Activated CD4-positive, alpha-beta T cell treated with anti-CD3 and anti-CD28 coated beads for 1 hour (primary cell): ENCODE results near the gene MAP1B.

Source experiments
- DNase-seq: peaks from one replicate; pipeline ENCODE4 v3.0.0-alpha.2; 2020

Gene MAP1B

DNA sequence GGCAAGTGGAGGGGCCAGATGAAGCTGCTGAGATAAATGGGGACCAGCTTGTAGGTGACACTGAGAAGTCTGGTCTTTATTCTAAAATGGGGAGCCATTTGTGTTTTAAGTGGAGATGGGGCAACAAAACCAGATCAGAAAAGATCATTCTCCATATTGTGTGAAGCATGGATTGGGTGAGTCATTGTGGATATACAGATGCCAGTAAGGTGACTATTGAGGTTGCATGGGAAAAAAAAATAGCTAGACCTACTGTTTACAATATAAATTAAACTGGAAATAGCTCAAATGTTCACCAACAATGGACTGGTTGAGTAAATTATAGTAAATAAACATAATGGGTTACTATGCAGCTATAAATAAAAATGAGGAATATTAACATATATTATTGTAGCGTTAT lies 5.4 kb upstream of the MAP1B start:
- no peak for DNase-seq

DNA sequence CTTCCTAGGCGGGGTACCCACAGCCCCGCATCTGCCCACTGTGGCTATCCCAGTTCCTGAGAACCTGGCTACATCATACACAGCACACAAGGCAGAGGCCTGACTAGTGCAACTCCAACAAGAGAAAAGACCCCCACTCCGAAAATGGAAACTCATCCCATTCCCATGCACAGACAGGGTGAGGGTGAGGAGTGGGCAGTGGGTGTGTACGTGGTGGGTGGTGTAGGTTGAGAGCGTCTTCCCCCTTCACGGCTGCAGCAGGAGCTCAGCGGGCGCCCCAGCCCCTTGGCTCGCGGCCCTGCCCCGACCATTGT lies 501 bp upstream of the MAP1B start:
- DNase-seq: no peak

DNA sequence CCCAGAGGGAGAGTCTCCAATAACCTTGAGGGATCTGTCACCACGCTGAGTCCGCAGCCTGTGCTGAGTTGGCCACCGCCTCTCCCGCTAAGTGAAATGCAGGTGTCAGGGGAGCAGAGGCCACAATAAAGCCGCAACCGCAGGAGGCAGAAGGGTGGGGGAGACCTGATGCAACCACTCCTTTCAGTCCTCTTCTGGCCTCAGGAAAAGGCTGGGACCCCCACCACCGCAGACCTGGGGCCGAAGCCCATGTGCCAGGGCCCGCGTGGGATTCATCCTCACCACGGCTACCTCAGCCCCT lies 576 bp downstream of the MAP1B start:
- DNase-seq: no peak

DNA sequence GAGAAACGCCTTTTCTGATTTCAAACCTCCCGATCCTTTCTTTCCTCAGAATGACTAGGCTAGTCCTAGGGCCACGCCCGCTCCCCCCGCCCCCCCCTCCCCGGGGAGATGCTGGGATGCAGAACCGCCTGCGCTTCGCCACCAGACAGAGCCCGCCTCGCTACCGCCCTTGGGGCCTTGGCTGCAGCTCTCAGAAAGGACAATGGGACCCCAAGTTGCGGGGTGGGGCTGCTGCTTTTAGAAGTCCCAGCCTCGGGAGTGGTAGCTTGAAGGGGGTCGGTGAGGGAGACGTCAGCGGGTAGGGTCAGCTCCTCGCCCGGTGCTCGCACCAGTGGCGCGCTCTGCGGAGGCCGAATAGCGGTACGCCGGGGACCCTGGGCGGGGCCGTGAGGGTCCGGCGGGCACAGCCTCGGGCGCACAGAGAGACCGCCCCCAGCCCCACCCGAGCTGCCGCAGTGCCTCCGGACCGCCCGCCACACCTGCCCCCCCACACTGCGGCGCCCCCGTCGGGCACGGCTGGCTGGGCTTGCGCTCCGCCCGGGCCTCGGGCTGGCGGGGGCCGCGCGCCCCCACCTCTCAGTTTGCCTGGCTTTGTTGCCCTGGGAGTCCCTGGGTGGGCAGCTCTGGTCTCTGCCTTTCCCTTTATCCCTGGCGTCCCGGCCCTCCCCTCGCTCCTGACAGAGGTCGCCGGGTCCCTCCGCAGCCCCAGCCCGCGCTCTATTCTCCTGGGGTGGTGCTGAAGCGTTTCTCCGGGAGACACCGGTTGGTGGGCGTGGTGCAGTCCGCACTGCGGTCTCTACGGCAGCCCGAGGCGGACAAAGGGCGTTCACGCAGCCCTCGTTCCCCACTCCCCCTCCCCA lies 1.2 kb downstream of the MAP1B start:
- no peak for DNase-seq

DNA sequence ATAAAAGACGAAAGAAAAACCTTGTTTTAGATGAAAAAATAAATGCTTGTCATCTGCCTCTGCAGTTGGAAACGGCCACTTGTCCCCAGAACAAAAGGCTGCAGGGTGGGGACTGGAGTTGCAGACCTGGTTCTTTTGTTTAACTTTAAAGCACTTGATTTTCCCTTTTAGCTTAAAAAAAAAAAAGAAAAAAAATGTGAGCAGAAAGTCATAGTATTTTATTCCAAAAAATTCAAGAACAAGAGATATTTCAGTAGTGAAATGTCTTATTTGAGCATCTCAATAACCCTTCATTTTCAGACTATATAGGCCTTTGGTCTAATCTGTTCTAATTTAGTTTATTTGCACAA lies 1.8 kb downstream of the MAP1B start:
- no peak for DNase-seq

DNA sequence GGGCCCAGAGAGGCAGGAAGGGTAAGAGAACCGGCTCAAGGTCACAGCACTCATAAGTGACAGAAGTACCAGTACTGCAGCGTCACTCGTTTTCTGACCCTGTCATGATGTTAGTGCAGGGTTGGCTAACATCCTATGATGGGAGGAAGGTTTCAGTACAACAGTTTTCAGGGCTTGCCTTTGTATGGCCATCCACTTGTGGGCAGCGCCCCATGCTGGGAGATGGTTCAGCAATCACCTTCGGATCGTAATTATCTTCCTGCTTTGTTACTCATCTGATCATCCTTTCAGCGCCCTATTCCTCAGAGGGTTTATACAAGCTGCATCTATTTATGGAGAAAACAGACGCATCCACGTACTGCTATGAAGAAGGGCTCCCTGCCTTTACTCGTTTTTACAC lies 2.4 kb downstream of the MAP1B start:
- DNase-seq: no peak

DNA sequence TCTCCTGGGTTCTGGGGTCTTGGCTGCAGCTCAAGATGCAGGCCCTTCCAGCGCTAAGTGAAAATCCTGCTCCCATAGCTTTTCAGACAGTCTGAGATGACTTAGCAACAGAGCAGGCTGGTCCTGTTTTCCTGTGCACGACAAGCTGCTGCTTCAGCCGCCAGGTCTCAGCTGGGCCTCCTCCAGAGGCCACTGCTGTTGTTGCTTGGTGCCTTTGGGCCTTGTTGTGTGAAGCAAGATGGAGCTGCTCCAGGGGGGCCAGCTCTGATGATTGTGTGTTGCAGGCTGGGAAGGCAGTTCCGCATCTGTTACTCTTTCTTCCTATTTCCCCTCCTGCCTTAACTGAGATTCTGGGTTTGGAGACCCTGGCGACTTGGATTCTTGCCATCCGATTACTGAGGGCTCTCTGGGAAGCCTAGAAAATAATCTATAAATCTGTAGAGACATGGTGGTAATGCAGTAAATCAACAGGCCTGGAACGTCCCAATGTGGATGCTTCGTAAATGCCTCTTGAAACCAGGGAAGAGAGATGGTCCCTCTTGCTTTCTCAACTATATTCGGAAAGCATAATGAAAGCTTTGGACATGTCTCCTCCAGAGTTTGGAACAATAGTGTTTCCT lies 3.2 kb downstream of the MAP1B start:
- DNase-seq: no peak

DNA sequence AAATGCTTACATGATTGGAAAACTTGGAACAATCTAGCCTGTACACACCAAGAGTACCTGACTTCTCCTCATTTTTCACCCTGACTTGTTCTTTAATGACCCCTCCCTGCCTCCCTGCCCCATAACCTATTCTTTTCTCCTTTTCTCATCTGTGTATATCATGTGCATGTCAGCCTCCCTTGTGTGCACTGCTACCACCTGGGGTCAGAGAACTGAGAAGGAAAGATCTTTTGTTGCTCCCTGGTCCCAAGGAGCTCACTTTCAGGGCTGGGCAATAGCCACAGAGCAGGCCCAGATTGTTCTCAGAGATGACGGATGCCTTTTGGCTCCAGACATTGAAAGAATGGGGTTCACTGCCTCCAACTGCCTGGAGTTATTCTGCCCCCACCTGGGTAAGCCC lies 5.1 kb downstream of the MAP1B start:
- no peak for DNase-seq

DNA sequence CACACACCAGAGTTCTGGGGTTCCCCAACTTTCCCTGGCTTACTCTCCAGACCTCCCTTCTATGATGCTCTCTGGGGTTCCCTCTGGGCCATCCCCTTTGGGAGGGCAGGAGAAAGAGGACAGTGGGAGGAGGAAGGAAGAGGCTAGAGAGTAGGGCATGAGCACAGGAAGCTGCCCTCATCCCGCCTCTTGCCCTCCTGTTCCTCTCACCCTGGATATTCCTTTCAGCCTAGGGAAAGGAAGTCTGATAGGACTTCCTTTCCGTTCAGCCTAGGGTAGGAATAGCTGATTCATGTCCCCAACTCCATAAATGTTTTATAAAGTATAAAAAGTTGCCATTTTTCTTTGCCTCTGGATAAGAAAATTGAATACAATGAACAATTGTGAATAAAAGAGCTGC lies 7.4 kb downstream of the MAP1B start:
- no peak for DNase-seq

DNA sequence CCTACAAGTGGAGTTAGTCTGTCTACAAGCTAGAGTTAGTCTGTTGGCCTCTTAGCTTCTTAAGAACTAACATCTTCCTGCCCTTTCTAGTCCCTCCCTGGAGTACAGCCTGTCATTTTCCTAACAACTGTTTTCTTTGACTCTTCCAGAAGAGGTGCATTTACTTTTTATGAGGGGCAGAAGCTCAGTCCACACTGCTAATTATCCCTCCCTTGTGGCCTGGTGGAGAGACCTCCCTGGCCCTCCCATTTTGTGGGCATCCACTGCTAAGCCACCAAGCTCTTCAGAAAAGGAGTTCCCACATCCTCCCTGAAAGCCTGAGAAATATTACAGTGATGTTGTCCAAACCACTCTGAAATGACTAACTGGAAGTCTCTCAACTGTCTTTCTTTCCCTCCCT lies 8.0 kb downstream of the MAP1B start:
- no peak for DNase-seq

DNA sequence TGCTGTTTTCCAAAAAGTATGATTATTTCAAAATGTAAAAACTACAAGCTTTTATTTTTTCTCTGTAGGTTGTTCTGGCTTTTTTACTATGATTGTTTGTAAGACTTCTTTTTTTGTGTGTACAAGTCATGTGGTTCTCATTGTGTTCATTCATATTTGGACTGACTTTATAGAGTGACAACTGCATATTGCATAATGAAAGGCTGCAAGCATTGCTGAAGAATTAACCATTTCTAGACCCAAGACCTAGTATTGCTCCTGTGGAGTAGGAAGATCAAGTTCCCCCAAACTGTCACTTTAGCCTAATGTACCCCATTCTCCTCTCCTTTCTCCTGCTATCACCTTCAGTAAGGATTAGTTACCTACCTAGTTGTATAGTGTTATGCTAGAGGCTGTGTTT lies 10.0 kb downstream of the MAP1B start:
- no peak for DNase-seq

DNA sequence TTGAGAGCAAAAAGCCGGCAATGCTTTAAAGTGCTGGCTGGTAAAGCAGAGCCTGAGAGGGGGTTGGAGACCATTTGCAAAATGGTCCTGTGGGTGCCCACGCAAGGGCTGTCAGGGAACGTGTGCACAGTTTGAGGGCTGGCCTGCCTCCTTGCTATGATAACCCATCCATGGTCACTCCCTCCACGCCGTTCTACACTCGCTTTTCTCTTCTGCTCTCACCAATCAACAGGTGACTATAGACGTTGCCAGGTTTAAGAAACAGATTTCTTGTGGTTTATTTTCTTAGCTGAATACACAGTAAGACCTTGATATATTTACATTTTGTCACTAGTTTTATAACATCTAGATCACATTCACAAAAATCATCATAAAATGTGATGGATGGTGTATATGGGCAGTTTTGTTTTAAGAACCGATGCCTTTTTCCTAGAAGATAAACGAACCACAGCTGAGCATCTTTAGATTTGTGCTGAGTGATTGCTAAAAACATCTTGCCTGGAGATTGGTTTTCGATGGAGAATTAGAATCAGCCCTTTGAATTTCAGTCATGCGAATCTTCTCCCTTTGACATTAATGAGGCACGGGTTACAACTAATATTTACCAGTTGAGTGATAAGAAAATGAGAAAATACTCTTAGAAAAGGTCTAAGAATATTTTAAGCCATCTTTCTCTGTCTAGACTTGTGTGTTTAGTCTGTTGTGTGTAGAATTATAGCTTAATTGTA lies 13.9 kb downstream of the MAP1B start:
- no peak for DNase-seq

DNA sequence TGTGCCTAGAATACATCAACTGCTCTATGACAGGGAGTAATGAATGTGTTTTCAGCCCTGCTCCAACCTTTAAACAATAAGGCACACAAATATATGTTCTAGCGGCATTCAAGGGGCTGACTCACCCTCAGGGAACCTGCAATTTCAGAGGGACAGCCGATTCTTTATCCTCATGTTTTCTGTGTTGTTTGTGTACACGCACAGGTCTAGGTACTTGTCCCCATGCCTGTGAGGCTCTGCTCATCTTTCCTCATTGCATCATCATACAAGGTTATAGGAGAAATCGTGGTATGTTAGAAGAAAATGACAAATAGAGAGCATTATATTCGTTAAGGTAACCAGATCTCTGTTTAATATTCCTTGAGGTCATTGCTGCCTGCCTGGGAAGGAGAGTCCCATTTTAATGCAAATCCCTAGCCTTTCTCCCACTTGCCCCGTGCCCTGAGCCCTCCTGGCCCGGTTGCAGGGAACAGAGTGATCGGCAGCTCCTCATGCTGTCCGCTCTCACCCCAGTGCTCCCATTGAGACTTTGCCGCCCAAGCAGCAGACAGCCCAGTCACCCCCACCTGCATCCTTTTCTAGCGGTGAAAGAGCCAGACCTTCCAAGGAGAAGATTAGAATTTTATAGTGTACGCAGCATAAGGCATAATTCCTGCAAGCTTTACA lies 14.6 kb downstream of the MAP1B start:
- DNase-seq: no peak

DNA sequence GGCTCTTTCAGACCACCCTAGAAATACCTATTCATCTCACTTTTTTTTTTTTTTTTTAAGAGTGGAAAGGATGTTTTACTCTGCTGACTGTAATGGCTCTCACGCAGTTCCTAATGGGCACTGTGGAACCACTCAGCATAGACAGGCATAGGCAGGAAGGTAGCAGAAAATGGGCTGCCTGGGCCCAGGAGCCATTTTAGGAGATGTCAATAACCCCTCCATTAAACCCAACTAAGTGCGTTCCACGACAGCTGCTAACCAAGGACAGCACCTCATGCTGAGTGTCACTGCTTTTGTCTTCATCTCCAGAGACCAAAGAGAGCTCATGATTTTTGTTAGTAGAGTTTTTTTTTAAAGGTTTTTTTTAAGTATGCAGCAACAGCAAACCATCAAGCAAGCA lies 15.3 kb downstream of the MAP1B start:
- no peak for DNase-seq

DNA sequence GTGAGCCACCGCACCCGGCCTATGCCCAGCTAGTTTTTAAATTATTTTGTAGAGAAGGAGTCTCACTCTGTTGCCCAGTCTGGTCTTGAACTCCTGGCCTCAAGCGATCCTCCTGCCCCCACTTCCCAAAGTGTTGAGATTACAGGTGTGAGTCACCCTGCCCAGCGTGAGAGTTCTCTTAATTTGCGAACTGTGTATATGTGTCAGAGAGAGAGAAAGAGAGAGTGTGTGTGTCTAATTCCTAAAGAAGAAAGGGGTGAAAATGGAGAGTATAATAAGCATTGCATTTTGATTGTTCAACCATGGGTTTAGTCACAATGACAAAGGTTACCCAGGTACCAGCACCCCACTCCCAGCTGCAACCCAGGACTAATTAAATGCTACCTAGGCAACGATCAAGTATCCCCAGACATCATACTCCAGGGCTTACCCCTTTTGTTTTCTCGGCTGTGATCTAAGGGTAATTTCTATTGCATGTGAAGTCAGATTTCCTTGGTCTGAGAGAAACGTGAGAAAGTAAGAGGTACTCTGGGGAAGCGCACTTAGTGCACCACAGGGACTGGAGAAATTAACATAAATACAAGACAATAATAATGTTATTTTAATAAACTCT lies 16.6 kb downstream of the MAP1B start:
- DNase-seq: no peak

DNA sequence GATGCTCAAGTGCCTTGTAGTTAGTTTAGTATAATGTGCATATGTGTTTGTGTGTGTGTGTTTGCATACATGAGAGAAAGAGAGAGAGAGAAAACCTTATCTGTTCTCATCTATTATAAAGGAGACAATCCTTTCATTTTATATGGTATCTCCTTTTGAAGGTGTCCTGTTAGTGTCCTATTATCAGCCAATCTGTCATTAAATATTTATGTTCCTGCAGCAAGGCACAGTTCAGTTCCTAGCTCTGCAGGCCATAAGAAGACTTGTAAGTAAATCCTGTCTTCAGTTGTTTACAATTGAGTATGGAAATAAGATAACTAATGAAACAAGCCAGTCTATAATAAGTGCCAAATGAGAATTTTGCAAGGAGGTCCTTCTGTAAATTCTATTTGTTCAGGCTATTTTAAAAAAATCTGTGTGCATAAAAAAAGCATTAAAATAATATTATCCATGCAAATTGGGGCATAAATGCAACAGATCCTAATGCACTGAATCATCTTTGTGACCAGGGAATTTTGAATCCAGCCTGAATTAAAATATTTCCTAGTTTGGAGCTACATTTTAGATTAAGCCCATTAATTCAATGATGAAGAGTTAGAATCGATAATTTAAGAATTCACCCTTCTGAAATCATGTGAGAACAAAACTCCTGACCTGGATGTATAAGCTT lies 18.1 kb downstream of the MAP1B start:
- DNase-seq: no peak

DNA sequence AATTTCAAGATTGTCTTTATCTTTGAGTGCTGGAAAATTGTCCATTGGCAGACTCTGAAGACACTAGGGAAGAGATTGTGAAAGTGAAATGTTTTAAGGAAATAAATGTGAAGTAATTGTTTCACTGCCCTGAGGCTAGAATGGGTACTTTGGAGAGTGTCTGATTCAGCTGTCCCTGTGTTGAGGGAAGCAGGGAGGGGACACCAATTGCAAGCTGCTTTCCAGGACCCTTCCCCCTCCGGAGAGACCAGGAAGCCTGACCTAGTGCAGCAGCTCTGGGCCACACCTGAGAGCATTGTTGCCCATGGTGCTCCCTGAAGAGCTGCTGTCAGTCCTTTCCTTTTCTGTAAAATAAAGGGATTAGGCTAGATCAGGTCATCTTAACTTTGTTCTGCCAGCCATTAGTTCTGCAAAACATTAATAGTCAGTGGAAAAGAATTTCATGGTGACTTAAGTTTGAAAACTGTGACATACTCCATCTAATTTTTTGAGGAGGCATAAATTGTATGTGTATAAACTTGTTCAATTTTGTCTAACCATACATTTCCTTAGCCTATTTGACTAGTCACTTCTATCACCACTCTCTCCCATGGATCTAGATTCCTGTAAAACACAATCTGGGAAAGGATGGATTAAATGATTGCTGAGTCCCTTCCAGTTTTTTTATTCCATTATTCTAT lies 18.8 kb downstream of the MAP1B start:
- no peak for DNase-seq

DNA sequence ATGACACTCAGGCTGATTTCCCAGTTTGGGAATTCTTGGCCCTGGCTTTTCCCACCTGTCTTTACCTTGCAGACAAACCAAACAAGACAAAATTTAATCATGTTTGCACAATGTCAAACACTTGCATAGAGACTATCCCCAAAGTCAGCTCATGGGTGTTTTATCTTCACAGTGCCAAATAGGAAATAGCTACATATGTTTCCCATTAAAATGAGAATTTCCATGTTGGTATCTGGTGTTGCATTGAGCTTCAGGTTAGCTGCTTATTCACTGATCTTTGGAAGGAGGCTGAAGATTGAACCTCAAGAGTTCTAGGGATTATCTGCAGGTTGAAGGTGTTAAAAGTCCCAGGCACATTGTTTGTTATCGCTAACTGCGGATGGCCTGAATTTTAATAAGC lies 19.5 kb downstream of the MAP1B start:
- DNase-seq: no peak

DNA sequence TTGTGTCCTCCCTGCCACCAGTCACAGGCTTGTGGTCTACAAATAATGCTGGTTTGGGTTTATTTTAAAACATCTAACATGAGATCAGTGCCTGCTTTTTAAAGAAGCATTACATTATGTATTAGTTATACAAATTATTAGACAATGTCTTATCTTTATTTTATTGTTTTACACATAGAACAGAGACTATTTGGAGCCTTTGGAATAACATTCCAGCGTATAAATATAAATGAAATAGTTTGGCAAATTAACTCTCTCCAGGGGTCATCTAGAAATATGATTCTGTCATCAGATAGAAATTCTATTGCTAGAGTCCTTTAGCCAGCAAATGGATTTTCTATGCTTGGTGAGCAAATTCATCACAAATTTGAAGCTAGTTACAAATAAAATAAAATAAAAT lies 22.4 kb downstream of the MAP1B start:
- no peak for DNase-seq

DNA sequence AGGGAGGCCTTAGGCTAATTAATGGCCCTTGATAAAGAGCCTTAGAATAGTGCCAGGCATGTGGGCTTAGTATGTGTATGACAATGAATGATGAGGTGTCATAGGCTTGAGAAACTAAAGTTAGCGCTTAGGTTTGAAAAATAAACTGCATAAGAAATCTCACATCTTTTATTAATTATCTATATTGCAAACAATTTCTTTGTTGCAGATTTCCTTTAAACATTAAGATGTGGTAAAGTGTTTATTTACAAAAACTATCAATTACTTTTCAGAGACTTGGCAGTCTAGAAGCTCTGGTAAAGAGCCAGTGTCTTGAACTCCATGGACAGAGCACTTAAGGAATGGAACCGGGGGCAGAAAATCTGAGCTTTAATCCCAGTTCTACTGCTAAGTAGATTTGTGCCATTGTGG lies 23.1 kb downstream of the MAP1B start:
- DNase-seq: no peak

DNA sequence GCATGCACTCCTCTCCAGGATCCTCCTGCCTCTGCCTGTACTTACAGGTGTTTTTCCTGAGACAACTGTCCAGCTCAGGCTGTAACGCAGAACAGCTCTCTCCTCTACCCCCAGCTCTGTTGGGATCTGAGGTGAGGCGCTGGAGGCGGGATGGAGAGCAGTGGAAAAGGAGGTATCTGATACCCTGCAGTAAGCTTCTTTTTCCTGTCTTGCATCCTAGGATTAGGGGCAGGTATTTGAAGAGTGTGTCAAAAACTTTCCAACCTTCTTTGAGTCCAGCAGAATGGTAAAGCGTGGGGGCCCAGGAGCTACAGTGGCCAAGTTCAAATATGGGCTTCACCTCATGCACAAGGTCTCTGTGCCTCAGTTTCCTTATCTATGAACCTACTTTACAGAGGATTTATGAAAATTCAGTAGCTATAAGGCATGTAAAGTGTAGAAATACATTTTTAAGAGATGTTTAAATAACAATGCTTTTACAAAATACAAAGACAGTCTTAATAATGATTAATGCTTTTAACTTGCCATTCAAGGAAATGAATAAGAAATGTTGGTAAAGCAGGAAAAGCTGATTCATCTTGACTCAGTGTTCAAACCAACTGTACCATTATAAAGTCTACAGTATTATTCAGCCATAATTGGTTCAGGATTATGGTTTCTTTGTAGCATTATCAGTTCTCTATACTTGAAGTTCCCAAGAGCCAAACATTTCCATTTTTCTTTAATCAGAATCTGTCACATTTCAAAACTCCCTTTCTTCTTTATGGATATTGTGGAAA lies 26.1 kb downstream of the MAP1B start:
- DNase-seq: no peak
